ENCODE measurements around the gene CFTR.

GRCh38 chr7:117479225-117480054, at the start of gene CFTR:
- no peak for TF ChIP-seq CTCF (IDR thresholded peaks at IDR 0.05 in 8 of 11, conservative IDR thresholded peaks at IDR 0.05 in 3 of 11)
- TF ChIP-seq POLR2AphosphoS5 (IDR thresholded peaks at IDR 0.05): no peak
